ENCODE measurements around the gene MYO3B.

The MYO3B gene

GRCh38 chr2:170696948-170697347 is 519.0 kb downstream of the MYO3B start:
- CTCF ChIA-PET = no interaction called here
- POLR2A ChIA-PET = no interaction called here
- no peak for DNase-seq (ENCODE audit: low read depth, low spot score)
- TF ChIP-seq CTCF (IDR thresholded peaks at IDR 0.05; ENCODE audit: insufficient read depth, low read length, missing control alignments) = no peak
- no peak overlapping the region for H3K4me3 ChIP-seq (ENCODE audit: low read depth, low read length)

GRCh38 chr2:170701011-170701410 is 523.1 kb downstream of the MYO3B start:
- no peak for TF ChIP-seq CTCF (IDR thresholded peaks at IDR 0.05; ENCODE audit: insufficient read depth, low read length, missing control alignments)
- CTCF ChIA-PET = no interaction called here
- POLR2A ChIA-PET = no interaction called here
- H3K4me3 ChIP-seq (ENCODE audit: low read depth, low read length) = no peak overlapping the region
- DNase-seq (ENCODE audit: low read depth, low spot score) = no peak

GRCh38 chr2:170703776-170704476 is 526.0 kb downstream of the MYO3B start:
- POLR2A ChIA-PET = no interaction called here
- CTCF ChIA-PET = no interaction called here

More at GRCh38 chr2:170703776-170704476, 526.0 kb downstream of the MYO3B start:
- DNase-seq (ENCODE audit: low read depth, low spot score) = no peak
- H3K4me3 ChIP-seq (ENCODE audit: low read depth, low read length) = no peak overlapping the region
- no peak for TF ChIP-seq CTCF (IDR thresholded peaks at IDR 0.05; ENCODE audit: insufficient read depth, low read length, missing control alignments)

All from AG04449 (cell line).